ENCODE results near the gene UROD.

DNA sequence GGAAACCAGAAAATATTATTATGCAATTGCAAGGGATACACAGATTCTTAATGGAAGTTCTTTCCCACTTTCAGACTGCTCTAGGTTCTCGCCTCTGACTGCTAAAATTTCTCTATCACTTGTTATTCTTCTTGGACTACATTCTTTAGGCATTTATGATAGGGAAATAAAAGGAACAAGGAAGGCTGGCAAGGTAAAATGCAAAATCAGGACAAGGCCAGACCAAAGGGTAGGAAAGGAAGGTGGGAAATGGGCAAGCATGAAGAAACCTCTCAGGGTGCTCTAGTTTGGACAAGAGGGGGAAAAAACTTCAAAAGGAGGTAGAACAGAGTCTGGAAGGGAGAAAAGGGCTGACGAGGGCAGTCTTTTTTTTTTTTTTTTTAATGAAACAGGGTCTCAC, 26.2 kb downstream of the UROD start:
- TF ChIP-seq CTCF (IDR thresholded peaks at IDR 0.05; ENCODE audit: poor library complexity, severe bottlenecking), result no peak
- TF ChIP-seq POLR2AphosphoS5 (IDR thresholded peaks at IDR 0.05), result no peak
- no peak for TF ChIP-seq TAF1 (IDR thresholded peaks at IDR 0.05; ENCODE audit: low read depth)
- TF ChIP-seq RAD21 (conservative IDR thresholded peaks at IDR 0.05), result no peak
- TF ChIP-seq, protein P1, sequence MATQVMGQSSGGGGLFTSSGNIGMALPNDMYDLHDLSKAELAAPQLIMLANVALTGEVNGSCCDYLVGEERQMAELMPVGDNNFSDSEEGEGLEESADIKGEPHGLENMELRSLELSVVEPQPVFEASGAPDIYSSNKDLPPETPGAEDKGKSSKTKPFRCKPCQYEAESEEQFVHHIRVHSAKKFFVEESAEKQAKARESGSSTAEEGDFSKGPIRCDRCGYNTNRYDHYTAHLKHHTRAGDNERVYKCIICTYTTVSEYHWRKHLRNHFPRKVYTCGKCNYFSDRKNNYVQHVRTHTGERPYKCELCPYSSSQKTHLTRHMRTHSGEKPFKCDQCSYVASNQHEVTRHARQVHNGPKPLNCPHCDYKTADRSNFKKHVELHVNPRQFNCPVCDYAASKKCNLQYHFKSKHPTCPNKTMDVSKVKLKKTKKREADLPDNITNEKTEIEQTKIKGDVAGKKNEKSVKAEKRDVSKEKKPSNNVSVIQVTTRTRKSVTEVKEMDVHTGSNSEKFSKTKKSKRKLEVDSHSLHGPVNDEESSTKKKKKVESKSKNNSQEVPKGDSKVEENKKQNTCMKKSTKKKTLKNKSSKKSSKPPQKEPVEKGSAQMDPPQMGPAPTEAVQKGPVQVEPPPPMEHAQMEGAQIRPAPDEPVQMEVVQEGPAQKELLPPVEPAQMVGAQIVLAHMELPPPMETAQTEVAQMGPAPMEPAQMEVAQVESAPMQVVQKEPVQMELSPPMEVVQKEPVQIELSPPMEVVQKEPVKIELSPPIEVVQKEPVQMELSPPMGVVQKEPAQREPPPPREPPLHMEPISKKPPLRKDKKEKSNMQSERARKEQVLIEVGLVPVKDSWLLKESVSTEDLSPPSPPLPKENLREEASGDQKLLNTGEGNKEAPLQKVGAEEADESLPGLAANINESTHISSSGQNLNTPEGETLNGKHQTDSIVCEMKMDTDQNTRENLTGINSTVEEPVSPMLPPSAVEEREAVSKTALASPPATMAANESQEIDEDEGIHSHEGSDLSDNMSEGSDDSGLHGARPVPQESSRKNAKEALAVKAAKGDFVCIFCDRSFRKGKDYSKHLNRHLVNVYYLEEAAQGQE (IDR thresholded peaks at IDR 0.05; ENCODE audit: borderline replicate concordance), result no peak
- no peak for TF ChIP-seq EZH2 (IDR thresholded peaks at IDR 0.05; ENCODE audit: borderline replicate concordance, insufficient read depth, low read length, poor library complexity, severe bottlenecking)
- TF ChIP-seq EP300 (conservative IDR thresholded peaks at IDR 0.05; ENCODE audit: poor library complexity, severe bottlenecking), result no peak
- no peak for TF ChIP-seq MXI1 (conservative IDR thresholded peaks at IDR 0.05; ENCODE audit: poor library complexity, severe bottlenecking)

Data from neural cell (in vitro differentiated cells).